HepG2 (cell line): ENCODE measurements around the gene PAPPA2.

ENCODE experiments used
- BCL6 ChIP-seq: IDR thresholded peaks from 2 replicates; pipeline ENCODE4 v1.6.1; 2016; ENCODE audit warnings: missing genetic modification reagents, missing compliant biosample characterization
- MXI1 ChIP-seq: IDR thresholded peaks from 3 replicates; pipeline ENCODE4 v1.6.1; 2012; ENCODE audit warnings: low read depth, low read length, inconsistent platforms, borderline replicate concordance
- SIN3A ChIP-seq: IDR thresholded peaks from 2 replicates; pipeline ENCODE4 v1.6.1; 2011; ENCODE audit warnings: low read depth, mild to moderate bottlenecking, control low read depth, low read length, borderline replicate concordance
- SRSF1 ChIP-seq: fragments of 200-400 bp; formaldehyde crosslinking; optimal IDR thresholded peaks from 2 replicates; pipeline ENCODE3; 2017; ENCODE audit warnings: mild to moderate bottlenecking, low read depth, low read length, moderate library complexity
- TBP ChIP-seq: sonication (generic); formaldehyde crosslinking; IDR thresholded peaks from 2 replicates; pipeline ENCODE4 v1.5.0; 2020; ENCODE audit warnings: missing genetic modification reagents
- ZNF296 ChIP-seq: sonication (generic); formaldehyde crosslinking; conservative IDR thresholded peaks from 2 replicates; pipeline ENCODE4 v1.5.0; 2020; ENCODE audit warnings: mild to moderate bottlenecking, missing genetic modification reagents
- ZNF549 ChIP-seq: sonication (generic); formaldehyde crosslinking; IDR thresholded peaks from 2 replicates; pipeline ENCODE4 v1.5.0; 2020; ENCODE audit warnings: missing genetic modification reagents
- TF ChIP-seq, protein P1 (sequence below): sonication (generic); formaldehyde crosslinking; IDR thresholded peaks from 2 replicates; pipeline ENCODE4 v1.4.0; 2020; ENCODE audit warnings: missing genetic modification reagents, mild to moderate bottlenecking, borderline replicate concordance
- TF ChIP-seq, protein P2 (sequence below): IDR thresholded peaks from 2 replicates; pipeline ENCODE4 v1.6.1; 2012; ENCODE audit warnings: inconsistent platforms

DNA sequence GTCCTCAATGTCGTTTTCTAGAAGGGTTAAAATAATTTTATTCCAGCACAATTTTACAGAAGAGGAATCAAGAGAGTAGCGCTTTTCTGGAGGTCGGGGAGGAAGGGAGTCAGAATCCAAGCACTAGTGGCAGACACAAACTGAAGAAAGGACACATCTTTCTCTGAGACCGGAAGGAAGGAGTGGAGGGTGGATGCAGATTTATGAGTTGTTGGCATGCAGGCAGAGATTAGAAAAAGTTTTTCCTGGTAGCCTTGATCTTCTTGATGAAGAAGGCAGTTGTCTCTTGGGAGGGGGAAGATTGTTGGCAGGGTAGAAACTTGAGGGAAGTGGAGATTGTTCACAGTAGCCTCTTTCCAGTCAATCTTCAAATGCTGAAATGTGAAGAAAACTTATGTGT, 149.8 kb downstream of the PAPPA2 start:
- TF ChIP-seq MXI1 (no peak), SIN3A (no peak), TBP (CRISPR knock-in tag) (no peak), ZNF296 (CRISPR knock-in tag) (no peak), BCL6 (CRISPR knock-in tag) (no peak), ZNF549 (no peak), SRSF1 (no peak)
- TF ChIP-seq, protein P1, sequence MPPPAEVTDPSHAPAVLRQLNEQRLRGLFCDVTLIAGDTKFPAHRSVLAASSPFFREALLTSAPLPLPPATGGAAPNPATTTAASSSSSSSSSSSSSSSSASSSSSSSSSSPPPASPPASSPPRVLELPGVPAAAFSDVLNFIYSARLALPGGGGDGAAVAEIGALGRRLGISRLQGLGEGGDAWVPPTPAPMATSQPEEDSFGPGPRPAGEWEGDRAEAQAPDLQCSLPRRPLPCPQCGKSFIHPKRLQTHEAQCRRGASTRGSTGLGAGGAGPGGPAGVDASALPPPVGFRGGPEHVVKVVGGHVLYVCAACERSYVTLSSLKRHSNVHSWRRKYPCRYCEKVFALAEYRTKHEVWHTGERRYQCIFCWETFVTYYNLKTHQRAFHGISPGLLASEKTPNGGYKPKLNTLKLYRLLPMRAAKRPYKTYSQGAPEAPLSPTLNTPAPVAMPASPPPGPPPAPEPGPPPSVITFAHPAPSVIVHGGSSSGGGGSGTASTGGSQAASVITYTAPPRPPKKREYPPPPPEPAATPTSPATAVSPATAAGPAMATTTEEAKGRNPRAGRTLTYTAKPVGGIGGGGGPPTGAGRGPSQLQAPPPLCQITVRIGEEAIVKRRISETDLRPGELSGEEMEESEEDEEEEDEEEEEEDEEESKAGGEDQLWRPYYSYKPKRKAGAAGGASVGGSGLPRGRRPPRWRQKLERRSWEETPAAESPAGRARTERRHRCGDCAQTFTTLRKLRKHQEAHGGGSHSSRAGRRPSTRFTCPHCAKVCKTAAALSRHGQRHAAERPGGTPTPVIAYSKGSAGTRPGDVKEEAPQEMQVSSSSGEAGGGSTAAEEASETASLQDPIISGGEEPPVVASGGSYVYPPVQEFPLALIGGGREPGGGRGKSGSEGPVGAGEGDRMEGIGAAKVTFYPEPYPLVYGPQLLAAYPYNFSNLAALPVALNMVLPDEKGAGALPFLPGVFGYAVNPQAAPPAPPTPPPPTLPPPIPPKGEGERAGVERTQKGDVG (CRISPR knock-in tag), result no peak
- TF ChIP-seq, protein P2, sequence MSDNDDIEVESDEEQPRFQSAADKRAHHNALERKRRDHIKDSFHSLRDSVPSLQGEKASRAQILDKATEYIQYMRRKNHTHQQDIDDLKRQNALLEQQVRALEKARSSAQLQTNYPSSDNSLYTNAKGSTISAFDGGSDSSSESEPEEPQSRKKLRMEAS, result no peak
